Measurements from ENCODE around the gene MIOS. TPM values are rescaled to one million over a fixed set of nuclear protein-coding genes. Genes with fewer than 3 reads are reported as not detected.

Gene MIOS
- polyA plus RNA-seq, 1 donor (not counting 4 experiments of a cell fraction or from before 2014, with no cell fraction given) = 29.2 TPM

- no peak overlapping the region for H3K4me2 ChIP-seq (ENCODE audit: control insufficient read depth, extremely low read depth, insufficient read depth, low read depth, low read length)
- DNase-seq (ENCODE audit: low read depth, low spot score) (no peak), FAIRE-seq (no peak)
- H3K27me3 ChIP-seq (ENCODE audit: control insufficient read depth, extremely low read depth, insufficient read depth, low read length) = no peaks in the 10 kb centered on the region
- TF ChIP-seq, protein P1, sequence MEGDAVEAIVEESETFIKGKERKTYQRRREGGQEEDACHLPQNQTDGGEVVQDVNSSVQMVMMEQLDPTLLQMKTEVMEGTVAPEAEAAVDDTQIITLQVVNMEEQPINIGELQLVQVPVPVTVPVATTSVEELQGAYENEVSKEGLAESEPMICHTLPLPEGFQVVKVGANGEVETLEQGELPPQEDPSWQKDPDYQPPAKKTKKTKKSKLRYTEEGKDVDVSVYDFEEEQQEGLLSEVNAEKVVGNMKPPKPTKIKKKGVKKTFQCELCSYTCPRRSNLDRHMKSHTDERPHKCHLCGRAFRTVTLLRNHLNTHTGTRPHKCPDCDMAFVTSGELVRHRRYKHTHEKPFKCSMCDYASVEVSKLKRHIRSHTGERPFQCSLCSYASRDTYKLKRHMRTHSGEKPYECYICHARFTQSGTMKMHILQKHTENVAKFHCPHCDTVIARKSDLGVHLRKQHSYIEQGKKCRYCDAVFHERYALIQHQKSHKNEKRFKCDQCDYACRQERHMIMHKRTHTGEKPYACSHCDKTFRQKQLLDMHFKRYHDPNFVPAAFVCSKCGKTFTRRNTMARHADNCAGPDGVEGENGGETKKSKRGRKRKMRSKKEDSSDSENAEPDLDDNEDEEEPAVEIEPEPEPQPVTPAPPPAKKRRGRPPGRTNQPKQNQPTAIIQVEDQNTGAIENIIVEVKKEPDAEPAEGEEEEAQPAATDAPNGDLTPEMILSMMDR (optimal IDR thresholded peaks at IDR 0.05 in 1 of 3, IDR thresholded peaks at IDR 0.05 in 1 of 3, conservative IDR thresholded peaks at IDR 0.05 in 1 of 3; ENCODE audit: extremely low read depth in 1 of 3, insufficient read depth in 2 of 3, low read length in 3 of 3) = no peak
- no peak for TF ChIP-seq EZH2 (IDR thresholded peaks at IDR 0.05; ENCODE audit: low read length)
- dilution Hi-C loops (cut with MboI; ENCODE audit: extremely low pct_ligation_motif_present, low sequenced_read_pairs) = loop anchor here (25.0 kb wide), 1 partner anchor 97 kb away; no protein-coding TSS in a partner anchor
- no peaks in the 10 kb centered on the region for H4K20me1 ChIP-seq (ENCODE audit: control insufficient read depth, extremely low read depth, insufficient read depth, low read length)
- no peaks in the 10 kb centered on the region for H3K79me2 ChIP-seq (ENCODE audit: control insufficient read depth, insufficient read depth, low read length)
- H3K9me1 ChIP-seq (ENCODE audit: control insufficient read depth, extremely low read depth, insufficient read depth, low read length) = no peaks in the 10 kb centered on the region
- no peak overlapping the region for H3K9ac ChIP-seq (ENCODE audit: control insufficient read depth, extremely low read depth, insufficient read depth, low read length)
- H3K27ac ChIP-seq (ENCODE audit: control insufficient read depth, insufficient read depth, low read length) = no peak overlapping the region
- H3K4me1 ChIP-seq (ENCODE audit: control insufficient read depth, extremely low read depth, insufficient read depth, low read length) = no peaks in the 10 kb centered on the region
- no peak overlapping the region for H2AFZ ChIP-seq (ENCODE audit: control insufficient read depth, low read length)
- no peaks in the 10 kb centered on the region for H3K9me3 ChIP-seq (ENCODE audit: control insufficient read depth, low read depth, low read length)
- H3K4me3 ChIP-seq (ENCODE audit: control insufficient read depth in 2 of 3, extremely low read depth in 1 of 3, insufficient read depth in 2 of 3, low read depth in 1 of 3, low read length in 3 of 3) = no peak overlapping the region
- no peaks in the 10 kb centered on the region for H3K36me3 ChIP-seq (ENCODE audit: control insufficient read depth in 2 of 2, extremely low read depth in 1 of 2, insufficient read depth in 2 of 2, low read length in 2 of 2)
Observed at GRCh38 chr7:7533831-7534430, 32.8 kb upstream of the MIOS start.

DNA sequence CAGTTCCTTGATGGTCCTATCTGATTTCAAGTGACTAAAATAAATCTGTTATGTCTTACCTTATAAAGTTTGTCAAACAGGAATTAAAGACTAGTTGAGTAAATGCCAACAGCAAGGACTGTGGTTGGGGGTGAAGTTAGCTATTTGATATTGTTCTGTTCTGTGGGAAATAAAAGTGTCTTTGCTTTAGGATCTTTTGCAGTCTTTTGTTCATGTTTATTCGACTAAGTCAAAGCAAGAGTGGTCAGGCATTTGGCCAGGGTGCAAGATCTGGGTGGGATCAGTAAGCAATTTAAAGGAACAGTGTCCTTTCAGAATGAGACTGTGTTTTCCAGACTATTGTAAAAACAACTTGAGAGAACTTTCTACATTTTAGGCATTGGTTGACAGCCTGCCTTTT, 31.0 kb upstream of the MIOS start, which contains the start of gene COL28A1:
COL28A1 (minus strand) TSS at position 183 of the 400 bp plus-strand sequence. CDS start 2,998 bp downstream, outside the sequence.
- no peak for TF ChIP-seq EZH2 (IDR thresholded peaks at IDR 0.05; ENCODE audit: low read length)
- TF ChIP-seq, protein P1 (optimal IDR thresholded peaks at IDR 0.05 in 1 of 3, IDR thresholded peaks at IDR 0.05 in 1 of 3, conservative IDR thresholded peaks at IDR 0.05 in 1 of 3; ENCODE audit: extremely low read depth in 1 of 3, insufficient read depth in 2 of 3, low read length in 3 of 3) = no peak
- Histone ChIP-seq H3K27ac (ENCODE audit: control insufficient read depth, insufficient read depth, low read length) (no peak within 1 kb of the TSS), H3K9me1 (ENCODE audit: control insufficient read depth, extremely low read depth, insufficient read depth, low read length) (no peaks in the 10 kb centered on the region), H2AFZ (ENCODE audit: control insufficient read depth, low read length) (no peak within 1 kb of the TSS), H3K36me3 (ENCODE audit: control insufficient read depth in 2 of 2, extremely low read depth in 1 of 2, insufficient read depth in 2 of 2, low read length in 2 of 2) (no peaks in the 10 kb centered on the region), H3K4me3 (ENCODE audit: control insufficient read depth in 2 of 3, extremely low read depth in 1 of 3, insufficient read depth in 2 of 3, low read depth in 1 of 3, low read length in 3 of 3) (no peak within 1 kb of the TSS), H3K9me3 (ENCODE audit: control insufficient read depth, low read depth, low read length) (no peaks in the 10 kb centered on the region), H3K9ac (ENCODE audit: control insufficient read depth, extremely low read depth, insufficient read depth, low read length) (no peak within 1 kb of the TSS), H4K20me1 (ENCODE audit: control insufficient read depth, extremely low read depth, insufficient read depth, low read length) (no peaks in the 10 kb centered on the region), H3K79me2 (ENCODE audit: control insufficient read depth, insufficient read depth, low read length) (no peaks in the 10 kb centered on the region), H3K4me2 (ENCODE audit: control insufficient read depth, extremely low read depth, insufficient read depth, low read depth, low read length) (no peak within 1 kb of the TSS), H3K27me3 (ENCODE audit: control insufficient read depth, extremely low read depth, insufficient read depth, low read length) (no peaks in the 10 kb centered on the region), H3K4me1 (ENCODE audit: control insufficient read depth, extremely low read depth, insufficient read depth, low read length) (no peaks in the 10 kb centered on the region)
- dilution Hi-C loops (cut with MboI; ENCODE audit: extremely low pct_ligation_motif_present, low sequenced_read_pairs) = loop anchor here (25.0 kb wide), 1 partner anchor 98 kb away; no protein-coding TSS in a partner anchor
- DNase-seq (ENCODE audit: low read depth, low spot score) (no peak), FAIRE-seq (no peak)

Data from keratinocyte (primary cell).